ENCODE results near the gene TBC1D22A.

DNA sequence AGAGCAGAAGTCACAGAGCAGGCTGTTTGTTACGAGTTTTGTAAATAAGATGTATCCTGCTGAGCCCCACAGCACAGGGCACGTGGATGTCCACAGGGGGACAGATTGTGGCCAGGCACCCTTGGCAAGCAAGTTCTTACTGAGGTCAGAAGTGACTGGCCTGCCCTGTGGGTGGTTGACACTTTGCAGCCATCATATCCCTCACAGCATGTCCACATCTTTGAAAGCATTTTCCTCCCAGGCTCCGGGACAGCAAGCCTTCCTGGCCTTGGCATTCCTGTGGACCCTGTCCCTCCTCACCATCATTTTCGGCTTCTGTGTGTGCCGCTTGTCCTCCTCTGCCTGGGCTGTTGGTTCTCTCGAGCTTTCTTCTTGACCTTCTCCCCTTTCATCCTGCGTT is 189.5 kb downstream of the TBC1D22A start:
- TF ChIP-seq, protein P1, sequence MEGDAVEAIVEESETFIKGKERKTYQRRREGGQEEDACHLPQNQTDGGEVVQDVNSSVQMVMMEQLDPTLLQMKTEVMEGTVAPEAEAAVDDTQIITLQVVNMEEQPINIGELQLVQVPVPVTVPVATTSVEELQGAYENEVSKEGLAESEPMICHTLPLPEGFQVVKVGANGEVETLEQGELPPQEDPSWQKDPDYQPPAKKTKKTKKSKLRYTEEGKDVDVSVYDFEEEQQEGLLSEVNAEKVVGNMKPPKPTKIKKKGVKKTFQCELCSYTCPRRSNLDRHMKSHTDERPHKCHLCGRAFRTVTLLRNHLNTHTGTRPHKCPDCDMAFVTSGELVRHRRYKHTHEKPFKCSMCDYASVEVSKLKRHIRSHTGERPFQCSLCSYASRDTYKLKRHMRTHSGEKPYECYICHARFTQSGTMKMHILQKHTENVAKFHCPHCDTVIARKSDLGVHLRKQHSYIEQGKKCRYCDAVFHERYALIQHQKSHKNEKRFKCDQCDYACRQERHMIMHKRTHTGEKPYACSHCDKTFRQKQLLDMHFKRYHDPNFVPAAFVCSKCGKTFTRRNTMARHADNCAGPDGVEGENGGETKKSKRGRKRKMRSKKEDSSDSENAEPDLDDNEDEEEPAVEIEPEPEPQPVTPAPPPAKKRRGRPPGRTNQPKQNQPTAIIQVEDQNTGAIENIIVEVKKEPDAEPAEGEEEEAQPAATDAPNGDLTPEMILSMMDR (IDR thresholded peaks at IDR 0.05) = no peak
- no peak for TF ChIP-seq POLR2A (IDR thresholded peaks at IDR 0.05)
- no peak for TF ChIP-seq POLR2AphosphoS5 (IDR thresholded peaks at IDR 0.05)
